MCF 10A (cell line): Measurements from ENCODE around the gene ZNF362. TPM values are rescaled to one million over a fixed set of nuclear protein-coding genes. Genes with fewer than 3 reads are reported as not detected.

Source experiments
- BruUV-seq: library from RNA; stranded (reverse); fragments of 400-500 nt; replicated peaks from 2 replicates; lab custom pipeline; 2021; lab: Mats Ljungman, UMichigan
- CTCF ChIA-PET: fragments of 300-600 bp; sonication (Branson Sonifier 250); formaldehyde crosslinking; extraction: SDS; loops from one replicate; lab custom pipeline; 2021; ENCODE audit warnings: antibody characterized with exemption, inconsistent platforms; lab: Yijun Ruan, JAX
- POLR2A ChIA-PET: fragments of 300-600, 350-650 bp; sonication (Branson Sonifier 250); formaldehyde crosslinking; extraction: SDS; loops from one replicate; lab custom pipeline; 2020; ENCODE audit warnings: antibody characterized with exemption, inconsistent platforms; lab: Yijun Ruan, JAX
- DNase-seq: peaks from one replicate; pipeline ENCODE4 v3.0.0-alpha.2; 2018; ENCODE audit not compliant: unreplicated experiment
- H3K27ac Mint-ChIP-seq: one replicate; pipeline ENCODE4 v1.8.0; 2022; ENCODE audit warnings: mild to moderate bottlenecking, low read depth, mixed read lengths; ENCODE audit not compliant: unreplicated experiment
- H3K27me3 Mint-ChIP-seq: one replicate; pipeline ENCODE4 v1.8.0; 2022; ENCODE audit warnings: mixed read lengths; ENCODE audit not compliant: insufficient read depth, unreplicated experiment
- H3K36me3 Mint-ChIP-seq: one replicate; pipeline ENCODE4 v1.8.0; 2022; ENCODE audit warnings: mild to moderate bottlenecking, moderate library complexity, mixed read lengths; ENCODE audit not compliant: insufficient read depth, unreplicated experiment
- H3K4me1 Mint-ChIP-seq: one replicate; pipeline ENCODE4 v1.8.0; 2022; ENCODE audit warnings: mixed read lengths; ENCODE audit not compliant: insufficient read depth, unreplicated experiment
- H3K4me3 Mint-ChIP-seq: one replicate; pipeline ENCODE4 v1.8.0; 2022; ENCODE audit warnings: mild to moderate bottlenecking, moderate library complexity, mixed read lengths; ENCODE audit not compliant: unreplicated experiment
- H3K9me3 Mint-ChIP-seq: one replicate; pipeline ENCODE4 v1.8.0; 2022; ENCODE audit warnings: mixed read lengths; ENCODE audit not compliant: unreplicated experiment
- intact Hi-C: fragments of 100-400 bp; cut with micrococcal nuclease; formaldehyde crosslinking; loops from 2 replicates; pipeline ENCODE4 v1.14.1; 2022
- total RNA-seq: library from RNA; stranded (reverse); gene quantifications from 2 replicates; pipeline ENCODE4 v1.2.3, GENCODE V29; 2022
- TF ChIP-seq, protein P1 (sequence below): fragments of 200-600 bp; IDR thresholded peaks from one replicate; pipeline ENCODE4 v1.8.0; 2022; ENCODE audit warnings: antibody characterized with exemption, mild to moderate bottlenecking; ENCODE audit not compliant: unreplicated experiment

The ZNF362 gene
- total RNA-seq, 1 experiment from 2014 or later = 15.8 TPM

DNA sequence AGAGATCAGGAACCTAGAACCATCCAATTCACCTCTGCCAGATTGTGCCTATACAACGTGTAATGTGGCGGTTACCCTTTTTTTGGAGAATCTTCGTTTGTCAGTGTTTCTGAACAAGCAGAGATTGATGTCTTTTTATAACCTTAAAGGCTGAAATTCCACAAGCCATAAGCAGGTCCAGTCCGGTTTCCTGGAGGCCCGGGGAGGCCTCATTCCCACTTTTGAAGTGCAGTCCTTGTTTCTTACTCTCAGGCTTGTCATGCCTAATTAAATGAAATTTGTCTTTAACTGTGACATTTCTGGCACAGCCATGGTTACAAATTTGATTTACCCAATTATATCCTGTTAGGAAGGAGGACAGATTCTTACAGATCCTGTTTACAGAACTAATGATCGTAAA is 27.8 kb downstream of the ZNF362 start:
- H3K4me1 Mint-ChIP-seq = no peaks in the 10 kb centered on the region
- no TSS peak for BruUV-seq
- intact Hi-C loops = no loop called here
- DNase-seq = no peak
- peaks cover 24% of the 10 kb centered on the region for H3K36me3 Mint-ChIP-seq
- H3K9me3 Mint-ChIP-seq = no peaks in the 10 kb centered on the region
- POLR2A ChIA-PET = no interaction called here
- TF ChIP-seq, protein P1, sequence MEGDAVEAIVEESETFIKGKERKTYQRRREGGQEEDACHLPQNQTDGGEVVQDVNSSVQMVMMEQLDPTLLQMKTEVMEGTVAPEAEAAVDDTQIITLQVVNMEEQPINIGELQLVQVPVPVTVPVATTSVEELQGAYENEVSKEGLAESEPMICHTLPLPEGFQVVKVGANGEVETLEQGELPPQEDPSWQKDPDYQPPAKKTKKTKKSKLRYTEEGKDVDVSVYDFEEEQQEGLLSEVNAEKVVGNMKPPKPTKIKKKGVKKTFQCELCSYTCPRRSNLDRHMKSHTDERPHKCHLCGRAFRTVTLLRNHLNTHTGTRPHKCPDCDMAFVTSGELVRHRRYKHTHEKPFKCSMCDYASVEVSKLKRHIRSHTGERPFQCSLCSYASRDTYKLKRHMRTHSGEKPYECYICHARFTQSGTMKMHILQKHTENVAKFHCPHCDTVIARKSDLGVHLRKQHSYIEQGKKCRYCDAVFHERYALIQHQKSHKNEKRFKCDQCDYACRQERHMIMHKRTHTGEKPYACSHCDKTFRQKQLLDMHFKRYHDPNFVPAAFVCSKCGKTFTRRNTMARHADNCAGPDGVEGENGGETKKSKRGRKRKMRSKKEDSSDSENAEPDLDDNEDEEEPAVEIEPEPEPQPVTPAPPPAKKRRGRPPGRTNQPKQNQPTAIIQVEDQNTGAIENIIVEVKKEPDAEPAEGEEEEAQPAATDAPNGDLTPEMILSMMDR = no peak
- H3K4me3 Mint-ChIP-seq = no peak overlapping the region
- H3K27me3 Mint-ChIP-seq = no peaks in the 10 kb centered on the region
- H3K27ac Mint-ChIP-seq = no peak overlapping the region
- CTCF ChIA-PET = interaction anchor here (0.6 to 2.7 kb wide), 5 partner anchors 8 to 186 kb away, joined by 3 to 10 read pairs (median 3); no protein-coding TSS in a partner anchor

DNA sequence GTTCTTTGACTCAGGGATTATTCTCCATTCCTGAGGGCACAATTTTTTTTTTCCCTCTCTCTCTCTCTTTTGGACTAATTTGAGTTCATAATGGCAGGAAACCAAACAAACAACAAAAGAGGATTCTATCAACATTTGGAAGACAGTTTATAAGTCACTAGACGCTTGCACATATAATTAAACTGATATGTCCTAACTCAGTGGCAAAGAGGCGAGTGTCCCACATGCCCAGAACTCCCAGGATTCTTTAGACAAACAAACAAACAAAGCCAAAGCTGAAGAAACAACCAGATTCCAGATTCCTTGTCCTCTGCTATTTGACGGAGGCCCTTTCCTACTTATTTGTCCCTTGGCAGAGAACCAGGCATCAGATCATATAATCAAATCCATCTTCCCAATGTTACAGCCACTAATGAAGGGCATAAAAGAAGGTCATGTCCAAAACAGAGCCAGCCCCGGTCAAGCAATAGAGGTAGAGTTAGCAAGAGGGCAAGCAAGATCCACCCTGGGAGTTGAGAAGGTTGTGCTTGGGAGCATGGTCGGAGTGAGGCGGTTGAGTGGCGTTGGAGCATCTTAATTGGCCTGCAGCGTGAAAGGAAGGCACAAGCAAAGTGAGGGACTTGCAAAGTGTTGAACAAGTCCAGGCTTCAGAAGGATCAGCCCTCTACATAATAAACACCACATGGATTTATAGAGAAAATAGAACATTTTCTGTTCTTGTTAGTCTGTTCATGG is 30.3 kb downstream of the ZNF362 start:
- Mint-ChIP-seq H3K36me3 (peaks cover 10% of the 10 kb centered on the region), H3K9me3 (no peaks in the 10 kb centered on the region), H3K27me3 (no peaks in the 10 kb centered on the region), H3K4me1 (no peaks in the 10 kb centered on the region), H3K27ac (no peak overlapping the region), H3K4me3 (no peak overlapping the region)
- TF ChIP-seq, protein P1 = no peak
- ChIA-PET POLR2A (no interaction called here), CTCF (interaction anchor here (1.6 kb wide), 1 partner anchor 9 kb away, joined by 8 read pairs; no protein-coding TSS in a partner anchor)
- DNase-seq = no peak
- intact Hi-C loops = no loop called here
- BruUV-seq = no TSS peak

DNA sequence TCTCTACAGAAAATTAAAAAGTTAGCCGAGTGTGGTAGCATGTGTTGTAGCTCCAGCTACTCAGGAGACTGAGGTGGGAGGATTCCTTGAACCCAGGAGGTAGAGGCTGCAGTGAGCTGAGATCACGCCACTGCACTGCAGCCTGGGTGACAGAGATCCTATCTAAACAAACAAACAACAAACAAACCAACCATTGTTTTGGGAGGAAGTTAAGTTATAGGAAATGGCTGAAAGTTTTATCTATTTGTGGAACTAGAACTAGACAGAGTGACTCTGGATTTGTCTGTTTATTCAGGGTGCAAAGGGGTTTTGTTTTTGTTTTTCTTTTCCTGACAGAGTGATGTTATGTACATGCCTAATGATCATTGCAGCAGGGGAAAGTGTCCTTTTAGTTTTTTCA is 31.0 kb downstream of the ZNF362 start:
- BruUV-seq = no TSS peak

More for the DNA sequence above, 31.0 kb downstream of the ZNF362 start:
- Mint-ChIP-seq H3K27ac (no peak overlapping the region), H3K9me3 (no peaks in the 10 kb centered on the region), H3K4me1 (no peaks in the 10 kb centered on the region), H3K27me3 (no peaks in the 10 kb centered on the region), H3K36me3 (peaks cover 9% of the 10 kb centered on the region), H3K4me3 (no peak overlapping the region)
- ChIA-PET POLR2A (no interaction called here), CTCF (no interaction called here)
- TF ChIP-seq, protein P1 = no peak
- intact Hi-C loops = no loop called here
- no peak for DNase-seq
